ENCODE results near the gene DHRS11.
A peak's percentile ranks its signal among the peaks of the same experiment; 100 is the strongest.

DHRS11 gene, protein sequence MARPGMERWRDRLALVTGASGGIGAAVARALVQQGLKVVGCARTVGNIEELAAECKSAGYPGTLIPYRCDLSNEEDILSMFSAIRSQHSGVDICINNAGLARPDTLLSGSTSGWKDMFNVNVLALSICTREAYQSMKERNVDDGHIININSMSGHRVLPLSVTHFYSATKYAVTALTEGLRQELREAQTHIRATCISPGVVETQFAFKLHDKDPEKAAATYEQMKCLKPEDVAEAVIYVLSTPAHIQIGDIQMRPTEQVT

DNA sequence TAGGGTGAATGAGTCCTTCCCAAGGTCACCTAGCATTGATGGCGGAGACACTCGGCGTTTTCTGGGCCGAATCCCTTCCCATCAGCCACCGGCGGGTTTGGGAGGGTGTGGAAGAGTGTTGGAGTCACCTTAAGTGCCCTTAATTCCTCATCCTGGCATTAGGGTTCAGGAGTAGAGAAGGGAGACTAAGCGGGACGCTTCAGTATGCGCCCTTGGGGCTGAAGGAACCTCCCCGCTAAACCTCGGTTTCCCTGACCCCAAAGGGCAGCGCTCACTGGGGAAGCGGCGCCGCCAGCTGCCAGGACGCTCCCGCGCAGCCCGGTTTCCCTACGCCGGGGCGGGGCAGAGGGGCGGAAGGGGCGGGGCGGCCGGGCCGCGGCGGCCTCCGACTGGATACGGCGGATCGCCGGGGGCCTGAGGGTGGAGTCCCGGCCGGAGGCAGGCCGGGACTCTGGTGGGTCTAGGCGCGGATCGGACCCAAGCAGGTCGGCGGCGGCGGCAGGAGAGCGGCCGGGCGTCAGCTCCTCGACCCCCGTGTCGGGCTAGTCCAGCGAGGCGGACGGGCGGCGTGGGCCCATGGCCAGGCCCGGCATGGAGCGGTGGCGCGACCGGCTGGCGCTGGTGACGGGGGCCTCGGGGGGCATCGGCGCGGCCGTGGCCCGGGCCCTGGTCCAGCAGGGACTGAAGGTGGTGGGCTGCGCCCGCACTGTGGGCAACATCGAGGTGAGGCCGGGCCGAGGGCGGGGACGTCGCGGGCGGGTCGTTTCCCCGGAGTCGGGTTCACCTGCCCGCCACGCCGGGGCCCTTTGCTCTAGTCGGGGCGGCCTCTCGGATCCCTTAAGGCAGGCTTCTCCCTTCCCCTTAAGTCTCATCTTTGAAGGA lies at the start of gene DHRS11:
TSS of gene DHRS11 (plus strand) at position 446 of the 882 bp plus-strand sequence. CDS start at position 577, 131 bp downstream.
- DNase-seq, result peak; percentile 23

DNA sequence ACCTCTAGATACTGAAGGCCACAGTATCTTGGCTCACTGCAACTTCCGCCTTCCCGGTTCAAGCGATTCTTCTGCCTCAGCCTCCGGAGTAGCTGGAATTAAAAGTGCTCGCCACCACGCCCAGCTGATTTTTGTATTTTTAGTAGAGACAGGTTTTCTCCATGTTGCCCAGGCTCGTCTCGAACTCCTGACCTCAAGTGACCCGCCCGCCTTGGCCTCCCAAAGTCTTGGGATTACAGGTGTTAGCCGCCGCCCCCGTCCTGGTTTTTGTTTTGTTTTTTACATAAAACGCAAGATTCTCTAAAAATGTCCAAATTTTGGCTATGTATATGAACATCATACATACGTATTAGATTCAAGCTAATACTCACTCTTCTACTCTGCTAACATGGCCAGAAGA lies 48.9 kb upstream of the DHRS11 start:
- no peak for DNase-seq

DNA sequence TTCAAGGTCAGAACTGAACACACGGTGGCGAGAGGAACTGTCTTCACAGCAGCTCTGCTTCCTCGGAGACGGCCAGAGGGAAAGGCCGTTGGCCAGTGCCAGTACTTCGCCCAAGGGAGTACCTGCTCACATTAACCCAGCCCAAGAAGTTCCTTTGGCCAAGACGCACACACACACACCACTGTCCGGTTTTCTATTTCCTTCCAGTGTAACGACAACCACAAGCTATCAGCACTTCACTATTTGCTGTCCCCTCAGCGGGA lies 47.7 kb upstream of the DHRS11 start:
- no peak for DNase-seq

DNA sequence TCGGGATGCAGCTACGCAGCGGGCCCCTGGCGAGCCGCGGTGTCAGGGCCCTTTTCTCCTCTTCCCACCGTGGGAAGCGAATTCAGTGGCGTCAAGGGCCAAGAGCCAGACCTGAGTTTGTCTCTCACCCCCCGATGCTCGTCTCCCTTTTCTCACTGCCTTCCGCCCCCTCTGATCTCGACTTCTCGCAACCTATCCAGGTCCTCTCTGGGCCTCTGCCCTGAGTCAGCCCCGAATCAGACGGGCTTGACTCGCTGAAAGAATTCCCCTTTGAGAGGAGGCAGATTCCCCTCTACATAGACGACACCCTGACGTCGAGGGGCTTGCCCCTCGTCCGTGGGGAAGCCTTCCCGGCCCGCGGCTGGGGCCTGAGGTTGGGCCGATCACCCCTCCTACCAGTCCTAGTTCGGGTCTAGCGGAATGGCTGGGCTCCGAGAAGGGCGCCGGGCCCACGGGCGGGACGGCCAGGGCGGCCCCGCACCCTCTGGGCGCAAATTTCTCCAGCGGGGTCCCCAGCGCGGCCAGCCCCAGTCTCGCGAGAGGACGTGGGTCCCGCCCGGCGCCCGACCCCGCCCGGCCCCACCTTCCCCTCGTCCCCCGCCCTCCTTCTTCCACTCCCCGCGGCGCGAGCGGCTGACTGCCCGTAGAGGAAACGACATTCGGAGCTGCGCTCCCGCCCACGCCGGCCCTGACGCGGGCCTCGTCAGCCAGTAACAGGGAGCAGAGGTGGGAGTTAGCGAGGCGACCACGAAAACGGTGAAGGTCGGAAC lies 47.2 kb upstream of the DHRS11 start, which contains the start of gene GGNBP2:
TSS of gene GGNBP2 (plus strand) at position 613 of the 770 bp plus-strand sequence. CDS start 806 bp downstream, outside the sequence.
- peak; percentile 66 for DNase-seq

DNA sequence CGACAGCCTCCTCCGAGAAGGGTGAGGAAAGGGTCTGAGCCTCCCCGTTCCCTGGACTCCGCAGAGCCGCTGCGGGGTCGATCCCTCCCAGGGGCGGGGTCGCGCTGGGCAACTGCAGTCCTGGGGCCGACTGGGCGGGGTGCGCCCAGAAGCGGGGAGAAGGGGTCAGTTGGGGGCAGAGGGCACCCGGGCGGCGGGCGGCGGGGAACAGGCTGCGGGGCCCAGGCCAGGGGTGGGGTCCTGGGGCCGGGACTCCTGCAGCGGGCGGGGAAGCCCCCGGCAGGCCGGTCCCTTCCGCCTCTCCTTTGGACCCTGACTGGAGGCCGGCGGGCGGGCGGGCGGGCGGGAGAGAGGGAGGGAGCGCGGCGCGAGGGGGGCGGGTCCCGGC lies 46.6 kb upstream of the DHRS11 start:
- DNase-seq, result no peak

DNA sequence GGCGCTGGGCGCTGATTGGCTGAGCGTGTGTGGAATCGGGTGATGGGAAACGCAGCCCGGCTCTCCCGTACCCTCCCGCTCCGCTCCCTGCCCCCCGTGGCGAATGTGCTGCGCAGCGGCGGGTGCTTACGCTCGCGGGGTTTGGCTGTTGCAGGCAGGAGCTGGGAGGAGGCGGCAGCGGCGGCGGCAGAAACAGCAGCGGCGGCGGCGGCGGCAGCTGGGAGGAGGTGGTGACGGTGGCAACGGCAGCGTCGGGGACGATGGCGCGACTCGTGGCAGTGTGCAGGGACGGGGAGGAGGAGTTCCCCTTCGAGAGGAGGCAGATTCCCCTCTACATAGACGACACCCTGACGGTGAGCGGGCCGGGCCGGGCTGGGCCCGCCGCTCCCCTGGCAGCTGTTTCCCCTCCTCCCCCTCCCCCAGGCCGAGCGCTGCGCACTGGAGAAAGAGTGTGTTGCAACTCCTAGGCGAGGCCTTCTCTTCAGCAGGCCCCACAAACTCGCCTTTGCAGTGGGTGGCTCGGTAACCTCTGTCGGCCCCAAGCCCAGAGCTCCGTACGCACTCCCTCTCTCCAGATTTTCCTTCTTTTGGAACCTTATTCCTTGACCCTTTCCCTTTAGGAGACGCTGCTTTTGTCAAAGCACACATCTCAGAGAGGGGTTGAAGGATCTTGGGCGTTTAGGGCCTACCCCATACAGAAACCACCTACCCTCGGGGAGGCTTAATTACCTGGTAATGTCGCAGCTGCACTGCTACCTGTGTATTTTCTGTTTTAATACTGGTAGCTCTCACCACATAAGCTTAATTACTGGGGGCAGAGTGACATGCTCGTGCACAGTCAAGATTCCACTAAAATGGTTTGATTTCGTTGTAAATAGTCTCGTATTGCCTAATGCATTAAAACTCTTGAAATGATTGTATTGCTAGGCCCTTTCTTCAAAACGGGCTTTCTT lies 45.9 kb upstream of the DHRS11 start:
- peak; percentile 86 for DNase-seq

DNA sequence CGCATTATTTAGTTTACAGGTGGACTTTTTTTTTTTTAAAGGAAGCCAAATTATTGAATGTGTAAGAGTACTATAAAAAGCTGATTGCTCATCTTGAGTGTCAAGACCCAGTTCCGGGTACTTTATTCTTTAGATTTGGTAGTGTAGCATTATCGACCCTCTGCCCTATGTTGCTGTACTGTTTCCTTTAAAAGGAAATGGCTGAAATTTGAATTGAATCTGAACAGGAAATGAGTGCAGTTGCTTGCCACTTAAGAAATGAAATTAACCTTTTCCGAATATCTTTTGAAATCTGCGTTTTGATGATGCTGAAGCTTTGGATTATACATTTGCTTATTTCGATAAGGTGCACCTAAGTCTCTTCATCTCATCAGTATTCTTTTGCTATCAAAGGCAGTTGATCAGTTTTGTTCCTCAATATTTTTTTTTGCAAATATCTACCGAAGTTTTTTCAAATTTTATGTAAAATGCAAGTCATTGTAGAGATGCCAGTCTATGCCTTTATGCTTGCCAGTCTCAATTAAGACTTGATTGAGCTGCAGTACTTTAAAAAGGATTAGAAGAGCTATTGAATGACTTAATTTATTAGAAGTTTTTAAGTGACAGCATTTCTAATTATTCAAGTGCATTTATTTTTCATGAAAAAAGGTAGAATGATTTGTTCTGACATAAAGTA lies 45.1 kb upstream of the DHRS11 start:
- DNase-seq, result no peak

DNA sequence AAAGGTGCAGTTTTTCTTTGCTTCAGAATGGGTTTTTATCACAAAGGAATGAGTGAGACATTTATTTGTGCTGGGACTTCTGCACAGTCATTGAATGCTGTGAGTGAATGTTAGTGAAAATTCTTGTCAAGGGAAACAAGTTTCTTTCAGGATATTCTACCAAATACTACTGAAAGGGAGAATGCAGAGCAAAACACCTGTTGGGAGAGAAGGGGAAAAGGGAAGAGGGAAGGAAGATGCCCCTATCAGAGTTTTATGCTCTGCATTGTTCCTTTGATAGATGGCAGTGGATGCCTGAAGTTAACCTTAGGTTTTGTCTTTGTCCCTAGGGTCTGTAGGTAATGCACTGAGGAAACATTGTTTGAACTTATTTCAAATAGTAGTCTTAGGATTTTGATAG lies 43.9 kb upstream of the DHRS11 start:
- no peak for DNase-seq

DNA sequence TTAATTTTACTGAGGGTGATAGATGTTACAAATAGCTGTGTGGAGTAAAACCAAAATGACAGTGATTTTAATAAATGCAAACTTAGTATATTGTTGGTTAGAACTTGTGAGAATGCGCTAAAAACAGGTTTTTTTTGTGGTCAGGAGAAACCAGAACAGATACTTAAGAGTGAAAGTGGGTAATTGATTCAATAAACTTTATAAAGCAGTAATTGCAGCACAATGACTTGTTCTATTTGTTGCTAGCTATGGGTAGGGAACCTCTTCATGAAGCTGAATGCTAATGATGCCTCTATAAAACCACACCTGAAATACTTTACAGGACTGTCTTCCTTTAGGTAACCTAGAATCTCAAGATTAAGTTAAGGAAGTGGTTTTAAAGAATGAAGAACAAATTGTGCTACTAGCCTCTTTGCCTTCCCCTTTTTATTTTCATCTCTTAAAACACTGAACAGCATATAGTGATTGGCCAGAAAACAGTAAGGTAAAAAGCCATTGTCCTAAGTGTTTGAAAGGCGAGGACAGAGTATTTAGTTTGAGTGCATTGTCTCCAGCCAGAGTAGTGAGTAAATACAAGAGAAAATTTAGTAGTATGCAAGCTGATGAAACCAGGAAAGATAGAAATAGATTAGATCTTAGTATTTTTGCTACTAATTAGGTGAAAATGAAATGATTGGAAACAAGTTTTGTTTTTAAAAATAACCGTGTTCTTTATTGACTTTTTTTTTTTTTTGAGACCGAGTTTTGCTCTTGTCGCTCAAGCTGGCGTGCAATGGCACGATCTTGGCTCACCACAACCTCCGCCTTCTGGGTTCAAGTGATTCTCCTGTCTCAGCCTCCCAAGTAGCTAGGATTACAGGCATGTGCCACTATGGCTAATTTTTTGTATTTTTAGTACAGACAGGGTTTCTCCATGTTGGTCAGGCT lies 40.9 kb upstream of the DHRS11 start:
- no peak for DNase-seq

DNA sequence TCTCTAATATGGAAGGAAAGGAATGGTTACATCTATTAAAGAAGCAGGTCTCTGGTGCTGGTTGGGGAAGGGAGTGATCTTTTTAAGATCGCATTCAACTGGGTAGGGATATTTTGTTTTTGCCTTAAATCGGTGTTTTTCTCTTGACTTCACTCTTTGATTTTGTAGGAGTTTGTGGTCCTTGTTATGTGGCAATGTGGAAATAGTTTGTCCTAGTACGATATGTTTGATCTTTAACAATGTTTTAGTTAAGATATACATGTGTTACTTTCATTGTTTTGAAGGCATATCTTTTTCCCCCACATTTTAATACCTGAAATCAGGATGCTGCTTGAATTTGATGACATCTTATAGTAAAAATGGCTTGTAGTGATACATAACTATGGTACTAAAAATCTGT lies 38.2 kb upstream of the DHRS11 start:
- no peak for DNase-seq

DNA sequence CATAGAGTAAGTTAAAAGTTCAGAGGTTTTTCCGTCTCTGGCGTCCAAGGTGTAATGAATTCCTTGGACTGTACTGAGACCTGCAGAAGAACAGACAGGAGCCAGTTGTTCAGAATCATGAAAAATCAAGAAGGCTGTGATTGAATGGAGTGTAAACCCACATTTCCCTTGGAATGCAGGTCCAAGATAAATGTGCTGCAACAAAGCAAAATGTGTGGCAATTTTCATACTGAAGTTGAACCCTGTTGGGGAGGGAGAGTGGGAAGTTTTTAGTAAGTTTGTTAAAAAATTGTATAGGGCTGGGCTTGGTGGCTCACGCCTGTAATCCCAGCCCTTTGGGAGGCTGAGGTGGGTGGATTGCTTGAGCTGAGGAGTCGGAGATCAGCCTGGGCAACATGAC lies 25.6 kb upstream of the DHRS11 start:
- DNase-seq, result no peak

DNA sequence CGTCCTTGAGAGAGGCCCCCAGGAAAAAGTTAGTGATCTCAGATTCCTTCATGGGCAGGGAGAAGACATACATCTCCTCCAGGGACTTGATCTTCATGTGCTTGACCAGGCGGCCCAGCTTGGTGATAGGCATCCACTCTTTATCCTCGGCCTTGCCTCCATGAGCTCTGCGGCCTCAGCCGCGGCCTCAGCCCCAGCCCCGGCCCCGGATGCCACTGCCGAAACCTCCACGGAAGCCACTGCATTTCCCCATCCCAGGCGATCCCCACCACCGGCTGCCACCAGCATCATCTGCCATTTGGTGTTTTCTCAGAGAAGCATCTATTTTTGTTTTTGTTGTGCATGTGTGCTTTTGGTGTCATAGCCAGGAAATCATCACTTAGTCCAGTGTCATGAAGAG lies 16.7 kb upstream of the DHRS11 start:
- DNase-seq, result no peak

DNA sequence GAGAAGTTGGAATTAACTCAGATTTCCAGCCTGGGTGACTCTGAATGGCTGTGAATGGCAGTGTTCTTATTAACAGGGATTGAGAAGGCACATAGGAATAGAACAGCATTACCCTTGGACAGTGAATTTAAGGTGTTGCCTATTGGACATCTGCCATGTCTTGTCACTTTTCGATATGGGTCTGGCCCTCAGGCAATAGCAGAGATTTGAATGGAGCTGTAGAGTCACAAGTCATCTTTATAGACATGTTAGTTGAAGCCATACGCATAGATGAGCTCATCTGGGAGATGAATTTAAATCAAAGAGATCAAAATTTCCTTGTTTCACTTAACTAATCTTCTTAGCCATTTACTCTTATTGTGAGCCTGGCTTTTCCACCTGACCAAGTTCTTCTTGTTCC lies 14.9 kb upstream of the DHRS11 start:
- DNase-seq, result no peak

DNA sequence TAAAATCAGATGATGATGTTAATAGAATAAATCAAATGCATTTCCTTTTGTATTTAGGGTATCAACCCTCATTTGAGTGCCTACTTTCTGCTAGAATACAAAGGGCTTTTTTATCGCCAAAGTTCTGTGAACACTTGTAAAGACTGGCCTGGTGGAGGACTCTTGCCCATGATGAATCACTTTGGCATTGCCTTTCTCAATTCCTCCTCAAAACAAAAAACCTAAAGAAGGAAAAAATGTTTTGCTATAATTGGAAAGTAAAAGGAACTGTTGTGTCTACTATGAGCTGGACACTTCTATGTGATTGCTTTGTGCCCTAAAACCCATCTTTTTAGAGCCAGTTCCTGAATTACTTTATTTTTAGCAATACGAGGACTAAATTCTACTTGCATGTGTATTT lies 13.0 kb upstream of the DHRS11 start:
- no peak for DNase-seq

DNA sequence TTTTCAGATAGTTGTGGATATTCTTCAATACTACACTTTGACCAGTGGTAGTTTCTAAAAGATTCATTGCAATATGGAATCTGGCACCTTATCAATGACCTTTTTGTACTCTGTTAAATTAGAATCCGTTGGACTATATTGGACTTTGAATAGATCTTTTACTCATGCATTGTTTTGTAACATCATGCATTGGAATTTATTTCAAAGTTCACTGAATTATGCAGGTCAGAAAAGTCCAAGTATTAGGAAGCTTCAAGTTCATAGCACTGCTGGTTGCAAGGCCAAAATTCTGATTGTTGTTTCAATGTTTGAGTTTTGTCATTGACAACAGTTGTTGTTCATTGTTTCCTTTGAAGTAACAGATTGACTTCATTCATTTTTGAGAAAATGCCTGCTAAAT lies 7.9 kb upstream of the DHRS11 start:
- DNase-seq, result no peak

DNA sequence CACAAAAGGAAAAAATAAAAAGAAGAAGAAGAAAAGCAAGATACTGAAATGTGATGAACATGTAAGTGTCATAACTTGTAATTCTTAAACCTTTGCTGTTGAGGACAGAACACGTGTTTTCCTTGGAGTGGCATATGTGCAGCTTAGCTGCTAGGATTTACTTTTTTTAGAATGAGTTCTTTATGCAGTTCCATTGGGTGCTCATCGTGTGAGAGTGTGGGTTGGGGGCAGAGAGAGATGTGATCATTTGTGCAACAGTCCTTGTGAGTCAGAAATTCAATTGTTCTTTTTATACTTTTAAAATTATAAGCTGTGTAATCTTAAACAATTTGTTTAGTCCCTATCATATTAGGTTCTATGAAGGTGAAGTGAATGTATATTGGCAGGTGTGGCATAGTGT lies 5.5 kb upstream of the DHRS11 start:
- no peak for DNase-seq

DNA sequence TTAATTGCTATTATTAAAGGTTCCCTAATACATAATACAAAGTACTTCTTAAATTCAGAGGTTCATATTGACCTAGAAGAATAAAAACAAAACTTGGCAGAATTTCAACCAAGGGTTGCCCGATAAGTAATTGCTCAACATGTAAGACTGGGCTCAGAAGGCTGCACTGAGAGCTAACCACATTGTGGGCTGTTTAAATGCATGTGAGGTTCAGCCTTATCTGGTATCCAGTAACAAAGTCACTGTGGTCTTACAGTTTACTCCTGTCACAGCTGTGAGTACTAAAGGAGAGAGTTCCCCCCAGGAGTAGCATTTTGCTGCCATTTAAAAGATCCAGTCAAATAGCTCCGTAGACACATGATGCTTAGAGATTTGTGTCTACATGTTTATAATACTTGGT lies 1.6 kb upstream of the DHRS11 start:
- no peak for DNase-seq

DNA sequence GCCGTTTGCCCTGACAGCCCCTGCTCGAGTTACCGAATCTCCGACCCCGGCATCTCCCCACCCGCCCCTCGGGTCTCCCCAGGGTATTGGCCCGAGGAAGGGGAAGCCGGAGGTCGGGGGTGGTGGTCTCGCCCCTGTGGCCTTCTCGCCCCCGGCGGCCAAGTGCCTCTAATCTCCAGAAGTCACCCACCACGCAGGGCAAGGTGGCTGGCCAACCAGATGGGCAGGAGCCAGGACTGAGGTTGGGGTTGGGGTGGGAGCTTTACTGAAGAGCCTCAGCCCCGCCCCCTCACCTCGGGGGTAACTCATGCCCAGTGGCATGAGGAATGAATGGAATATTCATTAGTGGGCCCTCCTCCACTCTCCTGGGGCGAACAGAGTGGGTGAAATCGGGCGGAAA lies 637 bp downstream of the DHRS11 start:
- DNase-seq, result no peak

DNA sequence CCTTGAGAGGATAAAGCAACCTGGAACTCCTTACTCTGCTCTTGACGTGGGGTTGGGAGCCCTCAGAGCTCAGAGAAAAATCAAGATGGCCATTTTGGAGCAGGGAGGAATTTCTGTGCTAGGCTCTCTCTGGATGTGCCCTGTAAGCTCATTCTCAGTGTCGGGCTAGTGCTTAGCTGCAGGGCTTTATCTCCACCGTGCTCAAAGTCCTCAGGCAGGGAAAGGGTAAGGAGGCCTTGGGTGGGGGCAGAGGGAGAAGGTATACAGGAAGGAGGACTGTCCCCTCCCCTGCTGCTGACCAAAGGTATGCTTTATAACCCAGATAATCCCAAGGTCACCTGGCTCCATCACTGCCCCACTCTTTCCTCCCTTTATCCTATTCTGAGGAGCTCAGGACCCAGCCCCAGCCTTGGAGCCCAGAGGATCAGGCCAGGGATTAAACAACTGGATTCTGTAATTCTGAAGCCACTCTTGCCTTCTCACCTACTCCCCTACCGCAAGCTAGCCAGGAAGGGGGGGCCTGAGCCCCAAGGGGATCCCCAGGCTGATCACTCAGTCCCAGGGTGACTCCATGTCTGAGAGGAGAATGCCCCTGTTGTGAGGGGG lies 1.1 kb downstream of the DHRS11 start:
- DNase-seq, result no peak

DNA sequence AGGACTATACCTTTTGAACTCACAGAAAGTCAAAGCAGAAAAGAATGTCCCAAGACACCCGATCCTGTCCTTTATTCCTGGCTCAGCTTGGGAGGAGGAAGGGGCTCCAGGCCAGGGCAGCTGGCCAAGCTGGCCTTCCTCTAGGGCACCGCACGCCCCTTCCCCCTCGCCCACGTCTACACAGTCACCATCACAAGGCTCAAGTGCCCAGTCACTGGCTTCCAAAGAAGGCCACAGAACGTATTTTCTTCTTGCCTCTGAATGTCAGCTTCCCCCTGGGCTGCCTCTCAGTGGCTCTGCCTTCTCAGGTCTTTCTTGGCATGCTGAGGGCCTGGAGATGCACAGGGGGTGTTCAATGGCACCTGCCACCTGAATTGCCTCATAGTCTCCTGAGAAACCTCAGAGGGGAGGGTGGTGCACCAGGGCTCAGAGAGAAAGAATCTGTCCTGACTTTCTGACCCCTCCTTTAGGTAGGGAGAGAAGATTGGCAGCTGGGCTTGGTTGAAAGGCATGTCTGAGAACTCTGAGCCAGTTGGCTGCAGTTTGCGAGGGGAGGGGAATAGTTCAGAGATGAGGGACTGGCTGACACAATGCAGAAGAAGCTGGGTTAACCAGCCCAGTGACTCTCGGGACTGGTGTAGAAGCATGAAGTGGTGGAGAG lies 2.1 kb downstream of the DHRS11 start:
- no peak for DNase-seq

Data from DMS 273 treated with DMSO at 0.1 percent for 48 hours (cell line).